NCI-H82 treated with DMSO at 0.1 percent for 48 hours (cell line): ENCODE results near the gene SLC19A1.

Source experiments
- DNase-seq: peaks from one replicate; lab custom pipeline; 2025; ENCODE audit not compliant: unreplicated experiment; lab: John Stamatoyannopoulos, UW

The SLC19A1 gene

GRCh38 chr21:45542242-45542666 lies at the start of gene SLC19A1:
SLC19A1 (minus strand) TSS chr21:45542440; CDS start chr21:45537959, 4,481 bp downstream.
- DNase-seq, result no peak

- no peak for DNase-seq
These were observed 49.5 kb upstream of the SLC19A1 start for GRCh38 chr21:45591619-45592207.

- no peak for DNase-seq
These were observed 48.7 kb upstream of the SLC19A1 start for GRCh38 chr21:45590726-45591618.

GRCh38 chr21:45590246-45590725 lies 48.0 kb upstream of the SLC19A1 start:
- DNase-seq, result no peak

- no peak for DNase-seq
These were observed 47.5 kb upstream of the SLC19A1 start for GRCh38 chr21:45589686-45590245.

GRCh38 chr21:45588871-45589491 lies 46.7 kb upstream of the SLC19A1 start:
- no peak for DNase-seq

GRCh38 chr21:45588086-45588825 lies 46.0 kb upstream of the SLC19A1 start:
- DNase-seq, result no peak

- DNase-seq, result no peak
These were observed 44.1 kb upstream of the SLC19A1 start for GRCh38 chr21:45586289-45586858.

GRCh38 chr21:45584786-45585185 lies 42.5 kb upstream of the SLC19A1 start:
- DNase-seq, result no peak

- no peak for DNase-seq
These were observed 41.7 kb upstream of the SLC19A1 start for GRCh38 chr21:45583831-45584509.

- DNase-seq, result no peak
These were observed 39.9 kb upstream of the SLC19A1 start for GRCh38 chr21:45582128-45582527.

GRCh38 chr21:45581322-45581712 lies 39.1 kb upstream of the SLC19A1 start:
- DNase-seq, result no peak

- no peak for DNase-seq
These were observed 38.5 kb upstream of the SLC19A1 start for GRCh38 chr21:45580576-45581321.

GRCh38 chr21:45580181-45580575 lies 37.9 kb upstream of the SLC19A1 start:
- no peak for DNase-seq

GRCh38 chr21:45579383-45580180 lies 37.3 kb upstream of the SLC19A1 start:
- DNase-seq, result no peak

GRCh38 chr21:45578811-45579381 lies 36.7 kb upstream of the SLC19A1 start:
- no peak for DNase-seq

- DNase-seq, result no peak
These were observed 36.0 kb upstream of the SLC19A1 start for GRCh38 chr21:45578176-45578801.

- no peak for DNase-seq
These were observed 35.5 kb upstream of the SLC19A1 start for GRCh38 chr21:45577801-45578175.
